HCT116 (cell line): ENCODE data around the gene ADAR. TPM values are rescaled to one million over a fixed set of nuclear protein-coding genes. Genes with fewer than 3 reads are reported as not detected.

ENCODE experiments used
- ATAC-seq: fragments of 200-7000 bp; cut with Tn5 transposase; 2 replicates; pipeline ENCODE4 v1.9.1; 2020; ENCODE audit warnings: mild to moderate bottlenecking, moderate library complexity
- BruUV-seq: library from RNA; stranded (reverse); fragments of 400-500 nt; replicated peaks from 2 replicates; lab custom pipeline; 2021; lab: Mats Ljungman, UMichigan
- CTCF ChIA-PET: fragments of 300-600 bp; sonication (Branson Sonifier 250); formaldehyde crosslinking; loops from one replicate; lab custom pipeline; 2021; ENCODE audit warnings: antibody characterized with exemption; lab: Charles Lee
- POLR2A ChIA-PET: fragments of 300-600, 350-600 bp; sonication (Branson Sonifier 250); formaldehyde crosslinking; loops from one replicate; lab custom pipeline; 2021; ENCODE audit warnings: antibody characterized with exemption; lab: Charles Lee
- RAD21 ChIA-PET, 2 experiments: fragments of 300-600 bp; sonication (Branson Sonifier 250); formaldehyde crosslinking; loops; one replicate each; lab custom pipeline; 2023; ENCODE audit warnings: low total read pairs in 2 of 2; ENCODE audit not compliant: uncharacterized antibody in 2 of 2, unreplicated experiment in 2 of 2, low non-redundant PET in 1 of 2; lab: Charles Lee
- DNase-seq: peaks from one replicate; pipeline ENCODE4 v3.0.0-alpha.2; 2010; ENCODE audit warnings: low read depth, low spot score
- H2AFZ ChIP-seq: fragments of 200-600 bp; shearing (Covaris generic), sonication (generic); 2 replicates; pipeline ENCODE4 v1.6.1; 2017; ENCODE audit warnings: low read depth, mixed run types, mixed read lengths, antibody characterized with exemption, low read length; ENCODE audit not compliant: poor library complexity, severe bottlenecking
- H3K27ac ChIP-seq: 2 replicates; pipeline ENCODE4 v1.5.1; 2012; ENCODE audit warnings: low read depth, low read length
- H3K27me3 ChIP-seq: fragments of 200-600 bp; sonication (generic); 2 replicates; pipeline ENCODE4 v1.6.1; 2016; ENCODE audit warnings: mixed run types, low read length, mixed read lengths; ENCODE audit not compliant: insufficient read depth
- H3K36me3 ChIP-seq, 2 experiments: fragments of 200-500 bp in 1 of 2; fragments of 200-600 bp in 1 of 2; sonication (Bioruptor generic) in 1 of 2; sonication (generic) in 1 of 2; 2 replicates each; pipeline versions ENCODE4 v1.5.1 to v1.6.1; 2014 to 2016; ENCODE audit warnings: low read length in 2 of 2, inconsistent platforms in 1 of 2, mixed read lengths in 1 of 2, mixed run types in 1 of 2; ENCODE audit not compliant: insufficient read depth in 2 of 2, control insufficient read depth in 1 of 2
- H3K4me1 ChIP-seq, 2 experiments: fragments of 200-600 bp in 1 of 2; sonication (generic) in 1 of 2; 2 replicates each; pipeline versions ENCODE4 v1.5.1 to v1.6.1; 2012 to 2017; ENCODE audit warnings: low read length in 2 of 2, inconsistent platforms in 1 of 2, mild to moderate bottlenecking in 1 of 2, mixed read lengths in 1 of 2, mixed run types in 1 of 2, moderate library complexity in 1 of 2; ENCODE audit not compliant: insufficient read depth in 2 of 2, control insufficient read depth in 1 of 2
- H3K4me2 ChIP-seq: fragments of 200-600 bp; sonication (generic); 2 replicates; pipeline ENCODE4 v1.6.1; 2017; ENCODE audit warnings: mixed run types, low read length, mixed read lengths
- H3K4me3 ChIP-seq, 2 experiments: fragments of 200-600 bp in 1 of 2; sonication (generic) in 1 of 2; replicated peaks in 1 of 2; 2 replicates each; pipeline ENCODE4 v1.5.1; 2011 to 2016; ENCODE audit warnings: low read length in 2 of 2, control low read depth in 1 of 2, low read depth in 1 of 2, mild to moderate bottlenecking in 1 of 2, mixed read lengths in 1 of 2, mixed run types in 1 of 2
- H3K79me2 ChIP-seq: fragments of 200-600 bp; sonication (generic); 2 replicates; pipeline ENCODE4 v1.6.1; 2017; ENCODE audit warnings: mild to moderate bottlenecking, mixed run types, low read length, moderate library complexity, mixed read lengths; ENCODE audit not compliant: insufficient read depth
- H3K9ac ChIP-seq: fragments of 200-600 bp; sonication (generic); 2 replicates; pipeline ENCODE4 v1.6.1; 2016; ENCODE audit warnings: low read length, mixed read lengths
- H3K9me2 ChIP-seq: fragments of 200-600 bp; sonication (generic), shearing (Covaris generic); 2 replicates; pipeline ENCODE4 v1.6.1; 2017; ENCODE audit warnings: mixed run types, mild to moderate bottlenecking, moderate library complexity; ENCODE audit not compliant: insufficient read depth
- H3K9me3 ChIP-seq, 2 experiments: fragments of 200-500 bp in 1 of 2; fragments of 200-600 bp in 1 of 2; sonication (Bioruptor generic) in 1 of 2; sonication (generic) in 1 of 2; 2 replicates each; pipeline ENCODE4 v1.6.1; 2014 to 2017; ENCODE audit warnings: low read length in 2 of 2, mixed read lengths in 2 of 2, inconsistent platforms in 1 of 2, low read depth in 1 of 2, mild to moderate bottlenecking in 1 of 2, mixed run types in 1 of 2, moderate library complexity in 1 of 2; ENCODE audit not compliant: control insufficient read depth in 1 of 2, insufficient read depth in 1 of 2
- H4K20me1 ChIP-seq: fragments of 200-600 bp; sonication (generic), shearing (Covaris generic); 2 replicates; pipeline ENCODE4 v1.6.1; 2017; ENCODE audit warnings: mixed run types, mild to moderate bottlenecking, moderate library complexity; ENCODE audit not compliant: insufficient read depth
- CBX3 ChIP-seq: IDR thresholded peaks from 2 replicates; pipeline ENCODE4 v1.6.1; 2012; ENCODE audit warnings: low read depth
- CEBPB ChIP-seq: IDR thresholded peaks from 2 replicates; pipeline ENCODE4 v1.6.1; 2012; ENCODE audit warnings: low read depth
- ELF1 ChIP-seq: IDR thresholded peaks from 2 replicates; pipeline ENCODE4 v1.6.1; 2012; ENCODE audit warnings: low read depth, borderline replicate concordance
- EZH2phosphoT487 ChIP-seq: fragments of 200-600 bp; IDR thresholded peaks from 2 replicates; pipeline ENCODE4 v1.6.1; 2018; ENCODE audit warnings: antibody characterized with exemption, borderline replicate concordance
- POLR2A ChIP-seq: IDR thresholded peaks from 2 replicates; pipeline ENCODE4 v1.7.0; 2011; ENCODE audit warnings: borderline replicate concordance; ENCODE audit not compliant: insufficient read depth, insufficient read length; ENCODE audit errors: extremely low read depth
- REST ChIP-seq: IDR thresholded peaks from 2 replicates; pipeline ENCODE4 v1.6.1; 2012; ENCODE audit warnings: low read depth
- TCF7L2 ChIP-seq: IDR thresholded peaks from 2 replicates; pipeline ENCODE4 v1.7.0; 2011; ENCODE audit warnings: borderline replicate concordance, inconsistent platforms; ENCODE audit not compliant: insufficient read depth, insufficient read length; ENCODE audit errors: extremely low read depth
- ZBTB33 ChIP-seq: IDR thresholded peaks from 2 replicates; pipeline ENCODE4 v1.6.1; 2011; ENCODE audit warnings: mild to moderate bottlenecking, low read length, moderate library complexity; ENCODE audit not compliant: insufficient replicate concordance; ENCODE audit errors: extremely low read depth
- ZFX ChIP-seq: fragments of 450-650 bp; IDR thresholded peaks from 2 replicates; pipeline ENCODE4 v1.6.1; 2017
- ZNF274 ChIP-seq: fragments of 200-500 bp; sonication (Bioruptor generic); IDR thresholded peaks from 2 replicates; pipeline ENCODE4 v1.6.1; 2014; ENCODE audit warnings: mild to moderate bottlenecking, low read depth, low read length, inconsistent platforms
- intact Hi-C: fragments of 100-400 bp; cut with micrococcal nuclease; formaldehyde crosslinking; loops from 2 replicates; pipeline ENCODE4 v1.10.0; 2022
- total RNA-seq: library from RNA; stranded (reverse); gene quantifications from one replicate; pipeline ENCODE4 v1.2.1, GENCODE V29; 2021; ENCODE audit not compliant: unreplicated experiment

The ADAR gene
- total RNA-seq, 1 experiment from 2014 or later, result 169 TPM

- intact Hi-C loops, result no loop called here
- DNase-seq, result no peak
- peaks cover 0 to under 1% of the 10 kb centered on the region in 2 experiments; a peak in 1 of 4 replicates for H3K4me1 ChIP-seq
- H2AFZ ChIP-seq, result no peak overlapping the region
- RAD21 ChIA-PET, result no interaction called here
- no peaks in the 10 kb centered on the region for H4K20me1 ChIP-seq
- no peak overlapping the region for H3K9ac ChIP-seq
- TF ChIP-seq POLR2A (no peak), EZH2phosphoT487 (no peak), ZNF274 (no peak), REST (no peak), ZFX (no peak), TCF7L2 (no peak), CBX3 (no peak), CEBPB (no peak), ELF1 (no peak), ZBTB33 (no peak)
- H3K9me2 ChIP-seq, result no peaks in the 10 kb centered on the region
- no TSS peak for BruUV-seq
- H3K27me3 ChIP-seq, result peaks cover 8% of the 10 kb centered on the region; the same call in 1 of the 2 replicates
- H3K36me3 ChIP-seq, result no peaks in the 10 kb centered on the region
- no peak overlapping the region for H3K27ac ChIP-seq
- CTCF ChIA-PET, result no interaction called here
- POLR2A ChIA-PET, result no interaction called here
- no peak overlapping the region for H3K4me3 ChIP-seq
- H3K9me3 ChIP-seq, result no peaks in the 10 kb centered on the region
- ATAC-seq, result no peak
- no peak overlapping the region for H3K4me2 ChIP-seq
- no peaks in the 10 kb centered on the region for H3K79me2 ChIP-seq
These were observed 34.8 kb downstream of the ADAR start for GRCh38 chr1:154573168-154573510.
